ENCODE data around the gene WDR88. TPM values are rescaled to one million over a fixed set of nuclear protein-coding genes. Genes with fewer than 3 reads are reported as not detected.

WDR88 gene
- total RNA-seq, 2 donors from 2014 or later: not detected

- H3K36me3 ChIP-seq: peaks cover 26% of the 10 kb centered on the region
- ATAC-seq (ENCODE audit: insufficient number of reproducible peaks, low FRiP score, low read depth) (no peak), DNase-seq (ENCODE audit: low spot score) (no peak)
- no peak overlapping the region for H3K27ac ChIP-seq
- H3K4me1 ChIP-seq (ENCODE audit: control insufficient read depth in 1 of 2, low read depth in 2 of 2): no peaks in the 10 kb centered on the region
- no peaks in the 10 kb centered on the region for H3K9me3 ChIP-seq
- no peaks in the 10 kb centered on the region for H3K27me3 ChIP-seq (replicated peaks; ENCODE audit: insufficient read depth)
- H3K4me3 ChIP-seq: no peak overlapping the region
- TF ChIP-seq CTCF (IDR thresholded peaks at IDR 0.05): no peak
Measured at GRCh38 chr19:33129901-33130300, 2.0 kb upstream of the WDR88 start.

GRCh38 chr19:33130433-33130832 is 1.5 kb upstream of the WDR88 start:
- ATAC-seq (ENCODE audit: insufficient number of reproducible peaks, low FRiP score, low read depth) (no peak), DNase-seq (ENCODE audit: low spot score) (no peak)
- H3K4me1 ChIP-seq (ENCODE audit: control insufficient read depth in 1 of 2, low read depth in 2 of 2): no peaks in the 10 kb centered on the region
- H3K27me3 ChIP-seq (replicated peaks; ENCODE audit: insufficient read depth): no peaks in the 10 kb centered on the region
- no peaks in the 10 kb centered on the region for H3K9me3 ChIP-seq
- peaks cover 23% of the 10 kb centered on the region for H3K36me3 ChIP-seq
- no peak for TF ChIP-seq CTCF (IDR thresholded peaks at IDR 0.05)
- no peak overlapping the region for H3K27ac ChIP-seq
- no peak overlapping the region for H3K4me3 ChIP-seq

GRCh38 chr19:33132425-33132824 is 511 bp downstream of the WDR88 start:
- Histone ChIP-seq H3K27me3 (replicated peaks; ENCODE audit: insufficient read depth) (no peaks in the 10 kb centered on the region), H3K4me1 (ENCODE audit: control insufficient read depth in 1 of 2, low read depth in 2 of 2) (no peaks in the 10 kb centered on the region), H3K9me3 (no peaks in the 10 kb centered on the region), H3K4me3 (no peak overlapping the region), H3K27ac (no peak overlapping the region), H3K36me3 (peaks cover 15% of the 10 kb centered on the region)
- ATAC-seq (ENCODE audit: insufficient number of reproducible peaks, low FRiP score, low read depth): no peak
- no peak for DNase-seq (ENCODE audit: low spot score)
- no peak for TF ChIP-seq CTCF (IDR thresholded peaks at IDR 0.05)

- ATAC-seq (ENCODE audit: insufficient number of reproducible peaks, low FRiP score, low read depth) (no peak), DNase-seq (ENCODE audit: low spot score) (no peak)
- no peak for TF ChIP-seq CTCF (IDR thresholded peaks at IDR 0.05)
- no peak overlapping the region for H3K27ac ChIP-seq
- H3K27me3 ChIP-seq (replicated peaks; ENCODE audit: insufficient read depth): no peaks in the 10 kb centered on the region
- H3K9me3 ChIP-seq: no peaks in the 10 kb centered on the region
- peaks cover 12% of the 10 kb centered on the region for H3K36me3 ChIP-seq
- no peaks in the 10 kb centered on the region for H3K4me1 ChIP-seq (ENCODE audit: control insufficient read depth in 1 of 2, low read depth in 2 of 2)
- no peak overlapping the region for H3K4me3 ChIP-seq
Measured at GRCh38 chr19:33133438-33134031, 1.6 kb downstream of the WDR88 start.

GRCh38 chr19:33134571-33135041 is 2.7 kb downstream of the WDR88 start:
- ATAC-seq (ENCODE audit: insufficient number of reproducible peaks, low FRiP score, low read depth): no peak
- H3K27me3 ChIP-seq (replicated peaks; ENCODE audit: insufficient read depth): no peaks in the 10 kb centered on the region
- no peak for DNase-seq (ENCODE audit: low spot score)
- no peak overlapping the region for H3K27ac ChIP-seq
- H3K9me3 ChIP-seq: no peaks in the 10 kb centered on the region
- TF ChIP-seq CTCF (IDR thresholded peaks at IDR 0.05): no peak
- no peak overlapping the region for H3K4me3 ChIP-seq
- H3K4me1 ChIP-seq (ENCODE audit: control insufficient read depth in 1 of 2, low read depth in 2 of 2): no peaks in the 10 kb centered on the region
- peaks cover 6% of the 10 kb centered on the region for H3K36me3 ChIP-seq
